Stimulated activated naive B cell treated with anti-CD40 and anti-IgM and Interleukin-4, amounts not matched to agents 10 μg/mL and 1 μg/mL and 100 μg/mL, for 72 hours (primary cell): ENCODE data around the gene PIH1D1.

Experiments
- ATAC-seq, 2 donors: fragments of 150-1000 bp; cut with Tn5 transposase; replicated peaks; 2 replicates each; pipeline ENCODE4 v1.10.0; 2021; ENCODE audit warnings: moderate library complexity in 1 of 2
- DNase-seq: peaks from one replicate; pipeline ENCODE4 v3.0.0; 2021
- H3K27ac Mint-ChIP-seq: one replicate; pipeline ENCODE4 v1.8.0; 2022; ENCODE audit warnings: mild to moderate bottlenecking, mixed read lengths
- H3K27me3 Mint-ChIP-seq, 2 donors: one replicate each; pipeline ENCODE4 v1.8.0; 2022; ENCODE audit warnings: mixed read lengths in 2 of 2
- H3K36me3 Mint-ChIP-seq, 2 donors: one replicate each; pipeline ENCODE4 v1.8.0; 2022; ENCODE audit warnings: mixed read lengths in 2 of 2, mild to moderate bottlenecking in 1 of 2
- H3K4me1 Mint-ChIP-seq, 2 donors: one replicate each; pipeline ENCODE4 v1.8.0; 2022; ENCODE audit warnings: mixed read lengths in 2 of 2, mild to moderate bottlenecking in 1 of 2
- H3K4me3 Mint-ChIP-seq, 2 donors: one replicate each; pipeline ENCODE4 v1.8.0; 2022; ENCODE audit warnings: mild to moderate bottlenecking in 2 of 2, mixed read lengths in 2 of 2, moderate library complexity in 1 of 2
- H3K9me3 Mint-ChIP-seq, 2 donors: one replicate each; pipeline ENCODE4 v1.8.0; 2022; ENCODE audit warnings: mixed read lengths in 2 of 2, mild to moderate bottlenecking in 1 of 2

PIH1D1 gene

DNA sequence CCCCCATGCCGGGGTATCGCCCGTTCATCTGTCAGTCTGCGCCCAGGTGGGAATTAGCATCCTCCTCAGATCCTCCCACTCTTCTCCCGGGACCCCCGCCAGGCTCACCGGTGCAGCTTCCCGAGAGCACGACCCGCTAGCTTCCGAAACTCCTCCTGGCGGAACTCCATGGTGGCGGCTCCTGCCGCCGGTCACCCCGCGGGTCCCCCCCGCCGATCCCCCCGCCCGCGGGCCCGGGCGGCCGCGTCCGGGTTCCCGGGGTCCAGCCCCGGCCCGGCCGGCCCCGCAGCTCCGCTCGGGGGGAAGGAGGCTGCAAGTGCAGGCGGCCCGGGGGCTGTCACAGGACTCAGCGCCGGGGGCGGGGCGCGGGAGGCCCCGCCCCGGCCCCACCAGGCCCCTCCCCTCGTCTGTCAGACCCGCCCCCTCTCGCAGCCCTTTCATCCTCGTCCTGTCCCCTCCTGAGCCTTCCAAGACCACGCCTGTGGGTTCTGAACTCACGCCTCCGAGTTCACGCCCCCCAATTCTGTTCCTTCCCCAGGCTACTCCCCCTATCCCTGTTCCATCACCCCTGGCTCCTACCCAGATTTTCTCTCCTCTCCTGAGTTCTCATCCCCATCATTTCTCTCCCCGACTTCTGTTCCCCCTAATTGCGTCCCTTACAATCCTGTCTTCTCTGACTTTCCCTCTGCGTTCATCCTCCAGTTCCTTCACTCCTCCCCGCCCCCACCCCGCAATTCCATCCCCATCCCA, 10.2 kb downstream of the PIH1D1 start, which contains the start of gene SLC17A7:
Gene SLC17A7, minus strand, starts transcription at position 318 of the 750 bp plus-strand sequence. Its CDS starts 148 bp downstream, at position 170.
- Mint-ChIP-seq H3K36me3 (peaks cover 5 to 7% of the 10 kb centered on the region in 2 donors), H3K27me3 (peaks cover 62 to 64% of the 10 kb centered on the region in 2 donors), H3K4me1 (peaks cover 30 to 42% of the 10 kb centered on the region in 2 donors), H3K4me3 (peak within 1 kb of the TSS; percentile 84 to 88), H3K9me3 (no peaks in the 10 kb centered on the region), H3K27ac (peak within 1 kb of the TSS; percentile 3)
- ATAC-seq (no peak), DNase-seq (no peak)

DNA sequence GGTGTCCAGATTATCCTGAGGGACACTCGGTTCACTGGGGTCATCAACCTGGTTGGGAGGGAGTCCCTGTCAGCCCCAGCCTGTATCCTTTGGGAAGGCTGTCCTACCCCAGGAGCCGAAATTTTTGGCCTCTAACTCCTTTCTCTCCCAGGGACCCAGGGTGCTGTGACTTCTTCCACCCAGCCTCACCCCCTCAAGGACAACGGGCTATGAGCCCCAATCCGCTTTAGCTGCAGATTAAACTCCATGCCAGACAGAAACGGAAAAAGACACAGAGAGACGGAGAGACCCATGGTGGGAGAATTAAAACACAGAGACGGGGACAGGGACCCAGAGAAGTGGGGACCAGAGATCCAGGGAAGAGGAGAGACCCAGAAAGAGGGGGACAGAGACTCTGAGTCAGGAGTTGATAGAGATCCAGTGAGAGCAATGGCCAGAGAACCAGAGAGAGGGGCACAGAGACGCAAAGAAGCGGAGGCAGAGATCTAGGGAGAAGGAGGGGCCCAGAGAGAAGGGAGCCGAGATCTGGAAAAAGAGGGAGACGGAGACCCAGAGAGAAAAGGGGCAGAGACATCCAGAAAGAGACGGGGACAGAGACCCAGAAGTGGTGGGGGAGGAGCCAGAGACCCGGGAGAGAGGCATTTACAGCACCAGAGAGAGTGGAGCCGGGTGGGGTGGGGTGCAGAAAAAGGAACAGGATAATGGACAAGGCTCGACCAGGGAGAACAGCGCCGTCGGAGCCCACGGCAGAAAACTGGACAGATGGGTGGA, 11.0 kb downstream of the PIH1D1 start:
- no peak for ATAC-seq
- Mint-ChIP-seq H3K36me3 (peaks cover 5 to 8% of the 10 kb centered on the region in 2 donors), H3K27ac (no peak overlapping the region), H3K4me1 (peaks cover 36 to 49% of the 10 kb centered on the region in 2 donors), H3K9me3 (no peaks in the 10 kb centered on the region), H3K4me3 (peak overlapping the region; percentile 22 to 50), H3K27me3 (peaks cover 69 to 71% of the 10 kb centered on the region in 2 donors)
- DNase-seq, result no peak

DNA sequence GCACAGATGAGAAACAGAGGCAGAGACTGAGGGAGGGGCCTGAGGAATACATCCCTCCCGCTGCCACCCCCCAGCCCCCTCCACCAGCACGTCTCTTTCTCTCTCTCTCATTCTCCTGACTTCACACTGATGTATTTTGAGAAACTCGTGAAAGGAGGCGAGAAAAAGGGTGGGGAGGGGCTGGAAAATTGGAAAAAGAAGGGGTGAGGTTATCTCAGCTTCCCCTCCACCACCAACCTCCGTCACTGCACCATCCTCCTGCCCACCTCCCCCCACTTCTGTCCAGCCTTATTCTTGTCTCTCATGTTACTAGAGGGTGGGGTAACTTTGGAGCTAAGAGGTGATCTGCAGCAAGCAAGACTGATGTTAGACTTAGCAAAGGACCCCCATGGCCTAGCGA, 11.8 kb downstream of the PIH1D1 start:
- peaks cover 5 to 8% of the 10 kb centered on the region in 2 donors for H3K36me3 Mint-ChIP-seq
- no peak overlapping the region for H3K27ac Mint-ChIP-seq
- peaks cover 35 to 49% of the 10 kb centered on the region in 2 donors for H3K4me1 Mint-ChIP-seq
- no peak overlapping the region for H3K4me3 Mint-ChIP-seq
- no peak for ATAC-seq
- peaks cover 77 to 79% of the 10 kb centered on the region in 2 donors for H3K27me3 Mint-ChIP-seq
- H3K9me3 Mint-ChIP-seq, result no peaks in the 10 kb centered on the region
- no peak for DNase-seq

DNA sequence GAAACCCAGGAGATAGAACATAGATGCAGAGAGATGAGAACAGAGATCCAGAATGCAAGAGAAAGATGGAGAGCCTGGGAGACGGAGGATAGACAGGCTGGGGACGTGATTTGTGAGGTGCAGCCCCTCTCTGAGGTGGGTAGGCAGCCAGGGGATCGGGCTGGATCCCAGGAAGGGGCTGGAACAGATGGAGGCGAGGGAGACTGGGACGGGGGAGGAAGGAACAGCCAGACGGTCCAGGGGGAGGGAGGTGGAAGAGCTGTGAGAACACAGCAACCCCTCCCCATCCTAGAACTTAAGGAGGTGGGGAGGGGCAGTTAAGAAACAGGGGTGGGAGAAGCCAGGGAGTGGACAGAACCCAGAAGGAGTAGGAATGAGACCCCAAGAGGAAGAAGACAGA, 13.4 kb downstream of the PIH1D1 start:
- no peak for ATAC-seq
- Mint-ChIP-seq H3K4me3 (no peak overlapping the region), H3K36me3 (peaks cover 5 to 8% of the 10 kb centered on the region in 2 donors), H3K27ac (no peak overlapping the region), H3K9me3 (no peaks in the 10 kb centered on the region), H3K27me3 (peaks cover 87 to 93% of the 10 kb centered on the region in 2 donors), H3K4me1 (peaks cover 33 to 42% of the 10 kb centered on the region in 2 donors)
- DNase-seq, result no peak

DNA sequence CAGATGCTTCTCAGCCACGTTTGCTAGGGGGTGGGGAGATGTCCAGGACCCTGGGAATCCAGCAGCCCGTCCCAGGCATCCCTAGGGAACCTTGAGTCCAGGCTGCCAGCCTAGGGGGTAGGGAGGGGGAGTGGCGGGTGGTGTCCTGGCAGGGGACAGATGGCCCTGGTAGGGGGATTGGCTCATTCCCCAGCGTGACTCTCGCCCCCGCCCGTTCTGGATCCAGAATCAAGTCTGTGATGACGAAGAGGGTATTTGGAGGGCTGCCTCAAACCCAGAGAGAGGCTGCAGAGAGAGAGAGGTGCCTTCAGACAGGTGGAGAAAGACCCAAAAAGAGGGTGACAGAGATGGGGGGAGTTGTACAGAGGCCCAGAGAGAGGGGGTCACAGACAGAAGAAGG, 14.4 kb downstream of the PIH1D1 start:
- no peak for DNase-seq
- Mint-ChIP-seq H3K4me1 (peaks cover 35 to 44% of the 10 kb centered on the region in 2 donors), H3K36me3 (peaks cover 6 to 8% of the 10 kb centered on the region in 2 donors), H3K27ac (no peak overlapping the region), H3K9me3 (no peaks in the 10 kb centered on the region), H3K27me3 (peaks cover 88 to 96% of the 10 kb centered on the region in 2 donors), H3K4me3 (no peak overlapping the region)
- no peak for ATAC-seq

DNA sequence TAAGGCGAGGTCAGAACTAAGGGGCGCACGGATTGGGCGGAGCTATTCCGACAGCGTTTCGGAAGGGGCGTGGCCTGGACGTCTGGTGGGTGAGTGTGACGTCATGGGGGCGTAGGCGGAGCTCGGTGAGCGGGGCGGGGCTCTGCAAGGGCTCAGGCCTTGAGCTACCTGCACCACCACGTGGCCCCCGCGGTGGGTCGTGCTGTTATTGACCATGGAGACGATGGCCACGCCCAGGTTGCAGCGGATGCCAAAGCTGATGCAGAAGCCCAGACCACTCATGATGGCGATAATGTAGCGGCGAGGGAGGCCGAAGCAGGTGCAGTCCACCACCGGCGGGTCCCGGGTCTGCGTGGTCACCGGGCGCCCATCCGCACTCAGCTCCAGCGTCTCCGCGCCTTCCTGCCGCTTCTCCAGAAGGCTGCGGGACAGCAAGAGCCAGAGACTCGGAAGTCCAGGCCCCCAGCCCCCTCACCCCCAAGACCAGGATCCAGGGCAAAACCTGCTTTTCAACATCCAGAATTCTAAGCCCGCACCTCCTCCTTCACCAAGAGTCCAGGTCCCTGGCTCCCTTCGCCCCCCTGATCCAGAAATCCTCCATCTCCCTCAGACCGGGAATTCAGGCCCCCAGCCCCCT, 15.1 kb downstream of the PIH1D1 start:
- Mint-ChIP-seq H3K27ac (no peak overlapping the region), H3K4me1 (peaks cover 31 to 41% of the 10 kb centered on the region in 2 donors), H3K27me3 (peaks cover 88 to 96% of the 10 kb centered on the region in 2 donors), H3K36me3 (peaks cover 6 to 9% of the 10 kb centered on the region in 2 donors), H3K9me3 (peaks cover 0 to 3% of the 10 kb centered on the region in 2 donors), H3K4me3 (peak overlapping the region; percentile 33 to 42)
- ATAC-seq, result peak; percentile 49 to 52
- peak; percentile 23 for DNase-seq

DNA sequence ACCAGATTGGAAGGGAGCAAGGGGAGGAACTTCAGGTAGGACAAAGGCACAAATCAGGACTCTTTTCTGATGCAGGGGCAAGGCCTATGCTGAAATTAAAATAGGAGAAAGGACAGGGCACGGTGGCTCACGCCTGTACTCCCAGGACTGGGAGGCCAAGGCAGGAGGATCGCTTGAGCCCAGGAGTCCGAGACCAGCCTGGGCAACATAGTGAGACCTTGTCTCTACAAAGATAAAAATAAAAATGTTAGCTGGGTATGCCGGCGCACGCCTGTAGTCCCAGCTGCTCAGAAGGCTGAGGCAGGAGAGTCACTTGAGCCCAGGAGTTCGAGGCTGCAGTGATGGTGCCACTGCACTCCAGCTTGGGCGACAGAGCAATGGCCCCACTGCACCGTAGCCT, 15.9 kb downstream of the PIH1D1 start:
- no peak overlapping the region for H3K4me3 Mint-ChIP-seq
- peaks cover 89 to 99% of the 10 kb centered on the region in 2 donors for H3K27me3 Mint-ChIP-seq
- ATAC-seq (no peak), DNase-seq (no peak)
- H3K36me3 Mint-ChIP-seq, result peaks cover 4 to 9% of the 10 kb centered on the region in 2 donors
- H3K27ac Mint-ChIP-seq, result peak overlapping the region; percentile 74
- H3K9me3 Mint-ChIP-seq, result peaks cover 0 to 3% of the 10 kb centered on the region in 2 donors
- H3K4me1 Mint-ChIP-seq, result peaks cover 31 to 38% of the 10 kb centered on the region in 2 donors

DNA sequence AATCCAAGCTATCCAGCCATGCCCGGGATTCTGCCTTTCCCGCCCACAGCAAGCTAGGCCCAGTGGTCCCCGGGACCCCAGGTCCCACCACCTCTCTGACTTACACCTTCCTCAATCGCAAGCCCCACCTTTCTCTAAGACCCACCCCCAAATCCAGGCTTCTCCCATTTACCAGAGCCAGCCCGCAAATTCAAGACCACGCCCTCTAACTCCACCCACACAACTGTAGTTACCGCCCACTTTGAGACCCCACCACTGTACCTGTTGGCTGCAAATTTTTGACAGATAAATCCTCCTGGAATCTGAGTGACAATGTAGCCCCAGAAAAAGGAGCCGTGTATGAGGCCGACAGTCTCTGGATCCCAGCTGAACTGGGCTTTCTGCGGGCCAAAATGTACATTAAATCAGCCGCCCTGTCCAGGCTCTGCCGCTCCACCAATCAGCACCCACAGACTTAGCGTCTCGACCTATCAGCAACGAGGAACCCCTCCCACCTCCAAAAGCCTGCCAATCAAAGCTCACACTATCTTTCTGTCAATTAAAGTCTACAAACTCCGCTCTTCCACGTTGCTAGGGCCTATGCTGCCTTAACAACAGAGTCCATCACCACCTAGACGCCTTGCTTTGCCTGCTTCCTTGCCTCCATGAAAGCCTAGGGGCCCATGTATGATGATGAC, 16.6 kb downstream of the PIH1D1 start:
- ATAC-seq (no peak), DNase-seq (no peak)
- Mint-ChIP-seq H3K4me3 (no peak overlapping the region), H3K4me1 (peaks cover 32 to 40% of the 10 kb centered on the region in 2 donors), H3K36me3 (peaks cover 4 to 9% of the 10 kb centered on the region in 2 donors), H3K27me3 (peaks cover 89 to 99% of the 10 kb centered on the region in 2 donors), H3K27ac (no peak overlapping the region), H3K9me3 (peaks cover 0 to 3% of the 10 kb centered on the region in 2 donors)

DNA sequence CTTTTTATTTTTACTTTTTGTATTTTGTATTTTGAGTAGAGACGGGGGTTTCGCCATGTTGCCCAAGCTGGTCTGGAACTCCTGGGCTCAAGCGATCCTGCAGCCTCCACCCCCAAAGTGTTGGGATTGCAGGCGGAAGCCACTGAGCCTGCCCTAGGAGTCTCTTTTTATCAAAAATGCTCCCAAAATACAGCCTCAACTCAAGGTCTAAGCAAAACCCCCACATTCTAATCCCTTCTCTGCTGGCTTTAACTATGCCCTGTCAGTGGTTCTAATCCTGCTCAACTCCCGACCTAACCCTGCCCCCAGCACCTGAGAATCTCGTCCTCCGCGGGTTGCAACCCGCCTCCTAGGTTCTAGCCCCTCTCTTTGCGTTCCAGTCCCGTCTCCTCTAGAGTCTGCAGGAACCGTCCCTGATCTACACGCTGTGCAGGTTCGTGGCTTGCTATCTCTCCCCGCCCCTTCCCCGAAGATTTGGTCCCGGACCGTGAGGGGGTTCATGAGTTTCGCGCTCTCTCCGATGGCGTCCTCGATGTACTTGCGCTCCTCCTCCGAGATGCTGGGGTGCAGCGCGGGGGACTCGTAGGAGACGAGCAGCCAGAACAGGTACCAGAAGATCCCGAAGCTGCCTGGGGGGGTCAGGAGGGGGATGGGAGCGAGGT, 18.2 kb downstream of the PIH1D1 start:
- Mint-ChIP-seq H3K9me3 (peaks cover 0 to 3% of the 10 kb centered on the region in 2 donors), H3K27ac (peak overlapping the region; percentile 48), H3K27me3 (peaks cover 88 to 98% of the 10 kb centered on the region in 2 donors), H3K4me3 (peak overlapping the region in 1 of 2 donors; percentile 21), H3K36me3 (peaks cover 4 to 9% of the 10 kb centered on the region in 2 donors), H3K4me1 (peaks cover 41 to 53% of the 10 kb centered on the region in 2 donors)
- ATAC-seq (no peak), DNase-seq (no peak)

DNA sequence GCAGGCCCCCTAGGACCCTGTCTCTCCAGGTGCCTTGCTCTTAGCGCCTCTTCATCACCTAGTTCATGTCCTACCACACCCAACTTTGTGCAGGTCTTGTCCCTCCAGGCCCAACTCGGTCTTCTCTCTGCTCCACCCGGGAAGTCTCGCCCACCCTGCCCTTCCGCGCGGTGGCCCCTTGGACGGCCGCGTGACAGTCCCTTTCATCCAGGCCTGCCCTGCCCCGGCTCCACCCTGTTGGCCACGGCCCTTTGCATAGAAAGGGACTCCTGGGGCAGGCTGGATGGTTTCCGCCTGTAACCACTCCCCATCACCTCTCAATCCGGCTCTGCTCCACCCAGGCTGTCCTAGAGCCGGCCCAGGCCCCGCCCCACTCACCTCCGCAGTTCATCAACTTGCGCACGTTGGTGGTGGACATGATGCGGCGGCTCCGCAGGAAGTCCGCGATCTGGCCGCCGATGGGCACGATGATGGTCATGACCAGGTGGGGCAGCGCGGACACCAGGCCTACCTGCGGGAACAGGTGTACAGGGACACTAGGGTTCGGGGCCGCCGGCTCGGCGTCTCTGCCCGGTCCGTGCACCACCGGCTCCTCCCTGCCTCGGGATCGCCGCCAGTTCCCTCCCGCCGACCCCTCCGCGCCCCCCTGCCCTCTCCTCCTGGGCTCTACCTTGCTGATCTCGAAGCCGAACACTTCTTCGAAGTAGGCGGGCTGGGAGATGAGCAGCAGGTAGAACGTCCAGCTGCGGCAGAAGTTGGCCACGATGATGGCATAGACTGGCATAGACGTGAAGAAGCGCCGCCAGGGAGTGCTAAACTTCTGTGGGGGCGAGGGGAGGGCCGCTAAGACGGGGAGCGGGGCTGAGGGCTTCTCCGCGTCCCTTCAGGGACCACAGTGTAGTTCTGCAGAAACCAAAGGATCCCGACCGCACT, 19.2 kb downstream of the PIH1D1 start:
- Mint-ChIP-seq H3K4me1 (peaks cover 48 to 62% of the 10 kb centered on the region in 2 donors), H3K36me3 (peaks cover 4 to 9% of the 10 kb centered on the region in 2 donors), H3K4me3 (peak overlapping the region; percentile 34 to 62), H3K27ac (peak overlapping the region; percentile 70), H3K27me3 (peaks cover 87 to 98% of the 10 kb centered on the region in 2 donors), H3K9me3 (peaks cover 0 to 3% of the 10 kb centered on the region in 2 donors)
- no peak for DNase-seq
- peak; percentile 41 to 45 for ATAC-seq

DNA sequence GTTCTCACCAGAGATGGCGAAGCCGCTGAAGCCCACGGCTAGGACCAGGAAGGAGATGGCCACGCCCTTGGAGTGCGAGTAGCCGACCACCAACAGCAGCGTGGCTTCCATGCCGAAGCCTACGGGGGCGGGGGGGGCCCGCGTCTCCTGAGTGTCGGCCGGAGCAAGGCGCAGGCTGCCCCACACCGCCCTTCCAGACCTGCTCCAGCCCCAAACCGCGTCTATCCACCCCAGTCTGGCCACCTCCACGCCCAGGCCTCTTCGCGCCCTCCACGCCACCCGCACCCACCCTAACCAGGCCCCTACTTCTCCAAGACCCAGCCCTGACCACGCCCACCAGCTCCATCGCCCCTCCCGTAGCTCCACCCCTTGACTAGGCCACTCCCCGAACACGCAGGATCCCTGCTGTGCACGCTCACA, 20.3 kb downstream of the PIH1D1 start:
- Mint-ChIP-seq H3K27ac (no peak overlapping the region), H3K9me3 (peaks cover 0 to 3% of the 10 kb centered on the region in 2 donors), H3K4me1 (peaks cover 53 to 66% of the 10 kb centered on the region in 2 donors), H3K27me3 (peaks cover 87 to 98% of the 10 kb centered on the region in 2 donors), H3K36me3 (peaks cover 5 to 9% of the 10 kb centered on the region in 2 donors), H3K4me3 (no peak overlapping the region)
- ATAC-seq (no peak), DNase-seq (no peak)

DNA sequence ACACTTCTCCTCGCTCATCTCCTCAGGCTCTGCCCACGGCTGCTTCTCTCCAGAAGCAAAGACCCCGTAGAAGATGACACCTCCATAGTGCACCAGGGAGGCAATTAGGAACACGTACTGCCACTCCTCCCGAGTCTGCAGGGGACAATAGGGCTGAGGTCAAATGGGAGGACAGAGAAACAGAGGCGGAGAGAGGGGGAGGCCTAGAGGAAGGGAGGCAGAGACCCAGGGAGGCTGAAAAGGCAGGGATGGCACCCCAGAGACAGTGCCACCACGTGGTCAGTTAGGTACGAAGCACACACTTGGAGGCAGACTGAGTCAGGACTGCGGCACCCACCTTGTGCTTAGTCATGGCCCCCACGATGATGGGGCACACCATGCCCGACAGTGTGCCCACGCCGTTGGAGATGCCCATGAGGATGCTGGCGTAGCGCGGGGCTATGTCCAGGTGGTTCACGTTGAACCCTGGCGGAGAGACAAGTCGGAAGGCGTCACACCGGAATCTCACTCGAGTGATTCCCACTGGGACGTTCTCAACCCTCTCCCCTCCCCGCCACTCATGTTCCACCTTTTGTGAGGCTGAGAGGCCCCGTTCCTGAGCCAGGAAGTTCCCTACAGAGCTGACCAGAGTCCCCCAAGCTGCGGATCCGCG, 20.8 kb downstream of the PIH1D1 start:
- H3K27ac Mint-ChIP-seq, result no peak overlapping the region

More for the DNA sequence above, 20.8 kb downstream of the PIH1D1 start:
- DNase-seq (no peak), ATAC-seq (peak; percentile 28 to 42)
- H3K9me3 Mint-ChIP-seq, result peaks cover 0 to 3% of the 10 kb centered on the region in 2 donors
- peaks cover 2 to 4% of the 10 kb centered on the region in 2 donors for H3K36me3 Mint-ChIP-seq
- H3K27me3 Mint-ChIP-seq, result peaks cover 87 to 98% of the 10 kb centered on the region in 2 donors
- H3K4me1 Mint-ChIP-seq, result peaks cover 52 to 66% of the 10 kb centered on the region in 2 donors
- H3K4me3 Mint-ChIP-seq, result peak overlapping the region in 1 of 2 donors; percentile 2
